Nasal cavity respiratory epithelium epithelial cell of viscerocranial mucosa (primary cell): ENCODE data around the gene MLXIP. TPM values are rescaled to one million over a fixed set of nuclear protein-coding genes. Genes with fewer than 3 reads are reported as not detected.

Source experiments
- total RNA-seq: library from RNA; depleted of rRNA; stranded (reverse); fragments of >200 nt; gene quantifications from 2 replicates; pipeline ENCODE4 v1.2.3, GENCODE V29; 2014

The MLXIP gene
- total RNA-seq = 10.3 and 30.9 TPM in 2 replicates

GRCh38 chr12:122078141-122079032 is at the start of gene MLXIP:
TSS of gene MLXIP (plus strand) at chr12:122078756. CDS start at chr12:122078854, 98 bp downstream.

GRCh38 chr12:122174155-122174845 is 95.7 kb downstream of the MLXIP start, which contains the start of gene IL31:
TSS of gene IL31 (minus strand) at chr12:122174221. CDS start at chr12:122174172, 49 bp downstream.

GRCh38 chr12:122182887-122183587 is 104.5 kb downstream of the MLXIP start, which contains the start of gene LRRC43:
TSS of gene LRRC43 (plus strand) at chr12:122183123. CDS start at chr12:122183145, 22 bp downstream.

Other genes with a start within 250 kb of the MLXIP start
- gene HPD, start 219.9 kb upstream of the MLXIP start, total RNA-seq = not detected in 2 replicates
- gene PSMD9, start 190.0 kb upstream of the MLXIP start, total RNA-seq = 47.5 and 112 TPM in 2 replicates
- gene CFAP251, start 160.2 kb upstream of the MLXIP start, total RNA-seq = 18.1 and 28.0 TPM in 2 replicates
- gene BCL7A, start 56.9 kb upstream of the MLXIP start, total RNA-seq = 19.5 and 29.2 TPM in 2 replicates
- not detected in 2 replicates for gene IL31, start 95.5 kb downstream of the MLXIP start, total RNA-seq
- gene LRRC43, start 104.4 kb downstream of the MLXIP start, total RNA-seq = under 0.01 and 0.28 TPM in 2 replicates
- 0.68 and 5.6 TPM in 2 replicates for gene B3GNT4, start 125.0 kb downstream of the MLXIP start, total RNA-seq
- 56.7 and 61.2 TPM in 2 replicates for gene DIABLO, start 147.3 kb downstream of the MLXIP start, total RNA-seq
- gene VPS33A, start 187.7 kb downstream of the MLXIP start, total RNA-seq = 19.1 and 23.0 TPM in 2 replicates